SK-N-MC (cell line): ENCODE measurements around the gene DIP2C.

Experiments
- EZH2 ChIP-seq: fragments of 200-600 bp; sonication (generic); IDR thresholded peaks from one replicate; pipeline ENCODE4 v1.6.1; 2017; ENCODE audit warnings: antibody characterized with exemption
- POLR2AphosphoS5 ChIP-seq: IDR thresholded peaks from 2 replicates; pipeline ENCODE4 v1.6.1; 2012; ENCODE audit warnings: mild to moderate bottlenecking, low read depth, low read length, borderline replicate concordance

GRCh38 chr10:641149-642010, 48.1 kb downstream of the DIP2C start:
- no peak for TF ChIP-seq POLR2AphosphoS5
- TF ChIP-seq EZH2, result no peak
